Loucy (cell line): ENCODE results near the gene DDX39A.

Source experiments
- H2AFZ ChIP-seq: fragments of 200-600 bp; sonication (generic); 2 replicates; pipeline ENCODE4 v1.6.0; 2016; ENCODE audit warnings: antibody characterized with exemption, mild to moderate bottlenecking, low read length, moderate library complexity
- H3F3A ChIP-seq: fragments of 200-600 bp; 2 replicates; pipeline ENCODE4 v1.6.0; 2016; ENCODE audit warnings: antibody characterized with exemption, low read depth, mild to moderate bottlenecking
- H3K27me3 ChIP-seq: fragments of 200-600 bp; sonication (generic); 2 replicates; pipeline ENCODE4 v1.6.1; 2014; ENCODE audit warnings: low read length, mild to moderate bottlenecking; ENCODE audit not compliant: insufficient read depth, poor library complexity, severe bottlenecking
- H3K36me3 ChIP-seq: fragments of 200-600 bp; sonication (generic); 2 replicates; pipeline ENCODE4 v1.6.1; 2016; ENCODE audit warnings: low read length; ENCODE audit not compliant: insufficient read depth
- H3K4me1 ChIP-seq: fragments of 200-600 bp; sonication (generic); 2 replicates; pipeline ENCODE4 v1.5.1; 2014; ENCODE audit warnings: low read length, mild to moderate bottlenecking; ENCODE audit not compliant: insufficient read depth, poor library complexity, severe bottlenecking
- H3K4me2 ChIP-seq: fragments of 200-600 bp; sonication (generic); 2 replicates; pipeline ENCODE4 v1.6.0; 2014; ENCODE audit warnings: antibody characterized with exemption, low read length, low read depth, mild to moderate bottlenecking; ENCODE audit not compliant: poor library complexity, severe bottlenecking
- H3K4me3 ChIP-seq: fragments of 200-600 bp; sonication (generic); 2 replicates; pipeline ENCODE4 v1.5.1; 2014; ENCODE audit warnings: low read length, mild to moderate bottlenecking, mixed read lengths; ENCODE audit not compliant: poor library complexity, severe bottlenecking
- H3K79me2 ChIP-seq: fragments of 200-600 bp; sonication (generic); 2 replicates; pipeline ENCODE4 v1.6.1; 2014; ENCODE audit warnings: low read length; ENCODE audit not compliant: insufficient read depth
- H3K9ac ChIP-seq: fragments of 200-600 bp; sonication (generic); 2 replicates; pipeline ENCODE4 v1.6.0; 2014; ENCODE audit warnings: mild to moderate bottlenecking, low read depth, low read length, moderate library complexity; ENCODE audit not compliant: poor library complexity, severe bottlenecking
- H3K9me2 ChIP-seq: fragments of 200-600 bp; sonication (generic); replicated peaks from 2 replicates; pipeline ENCODE4 v1.6.1; 2016; ENCODE audit warnings: low read depth, low read length, mixed read lengths
- H3K9me3 ChIP-seq: fragments of 200-600 bp; sonication (generic); 2 replicates; pipeline ENCODE4 v1.6.1; 2014; ENCODE audit warnings: mild to moderate bottlenecking, antibody characterized with exemption, low read length, low read depth; ENCODE audit not compliant: insufficient read depth
- H4K20me1 ChIP-seq: fragments of 200-600 bp; sonication (generic); 2 replicates; pipeline ENCODE4 v1.6.0; 2014; ENCODE audit warnings: antibody characterized with exemption, low read length, mild to moderate bottlenecking; ENCODE audit not compliant: insufficient read depth, poor library complexity, severe bottlenecking
- EZH2phosphoT487 ChIP-seq: fragments of 200-600 bp; IDR thresholded peaks from 2 replicates; pipeline ENCODE4 v1.6.1; 2018; ENCODE audit warnings: antibody characterized with exemption, mild to moderate bottlenecking, moderate library complexity, borderline replicate concordance
- TF ChIP-seq, protein P1 (sequence below): fragments of 200-600 bp; sonication (generic); conservative IDR thresholded peaks from 2 replicates; pipeline ENCODE4 v1.5.1; 2014; ENCODE audit warnings: mild to moderate bottlenecking, antibody characterized with exemption, low read length

Gene DDX39A

DNA sequence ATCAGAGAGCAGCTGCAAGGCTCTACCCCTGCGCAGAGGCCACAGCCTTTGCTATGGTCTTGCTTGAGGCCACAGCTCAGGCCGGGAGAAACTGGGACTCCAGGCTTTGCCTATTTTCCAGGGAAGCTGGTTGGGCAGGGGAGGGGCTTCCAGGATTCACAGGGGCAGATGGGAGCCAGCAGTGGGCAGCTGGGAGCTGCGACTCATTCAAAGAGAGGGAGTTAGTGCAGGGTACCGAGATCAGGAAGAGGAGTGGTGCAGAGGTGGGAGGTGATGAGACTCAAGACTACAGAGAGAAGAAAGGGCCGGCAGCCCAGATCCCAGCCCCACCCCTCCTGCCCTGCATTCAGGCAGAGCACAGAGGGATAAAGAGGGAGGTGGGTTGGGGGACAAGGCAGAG, 25.8 kb downstream of the DDX39A start:
- no peak overlapping the region for H3K4me3 ChIP-seq
- no peak for TF ChIP-seq EZH2phosphoT487
- TF ChIP-seq, protein P1, sequence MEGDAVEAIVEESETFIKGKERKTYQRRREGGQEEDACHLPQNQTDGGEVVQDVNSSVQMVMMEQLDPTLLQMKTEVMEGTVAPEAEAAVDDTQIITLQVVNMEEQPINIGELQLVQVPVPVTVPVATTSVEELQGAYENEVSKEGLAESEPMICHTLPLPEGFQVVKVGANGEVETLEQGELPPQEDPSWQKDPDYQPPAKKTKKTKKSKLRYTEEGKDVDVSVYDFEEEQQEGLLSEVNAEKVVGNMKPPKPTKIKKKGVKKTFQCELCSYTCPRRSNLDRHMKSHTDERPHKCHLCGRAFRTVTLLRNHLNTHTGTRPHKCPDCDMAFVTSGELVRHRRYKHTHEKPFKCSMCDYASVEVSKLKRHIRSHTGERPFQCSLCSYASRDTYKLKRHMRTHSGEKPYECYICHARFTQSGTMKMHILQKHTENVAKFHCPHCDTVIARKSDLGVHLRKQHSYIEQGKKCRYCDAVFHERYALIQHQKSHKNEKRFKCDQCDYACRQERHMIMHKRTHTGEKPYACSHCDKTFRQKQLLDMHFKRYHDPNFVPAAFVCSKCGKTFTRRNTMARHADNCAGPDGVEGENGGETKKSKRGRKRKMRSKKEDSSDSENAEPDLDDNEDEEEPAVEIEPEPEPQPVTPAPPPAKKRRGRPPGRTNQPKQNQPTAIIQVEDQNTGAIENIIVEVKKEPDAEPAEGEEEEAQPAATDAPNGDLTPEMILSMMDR, result no peak
- H3K9me2 ChIP-seq, result no peaks in the 10 kb centered on the region
- peaks cover 3% of the 10 kb centered on the region for H3K4me1 ChIP-seq
- H4K20me1 ChIP-seq, result no peaks in the 10 kb centered on the region
- H3K27me3 ChIP-seq, result no peaks in the 10 kb centered on the region
- no peaks in the 10 kb centered on the region for H3F3A ChIP-seq
- H3K9ac ChIP-seq, result no peak overlapping the region
- no peak overlapping the region for H3K4me2 ChIP-seq
- no peak overlapping the region for H2AFZ ChIP-seq
- no peaks in the 10 kb centered on the region for H3K9me3 ChIP-seq
- peaks cover 29% of the 10 kb centered on the region; the same call in 1 of the 2 replicates for H3K36me3 ChIP-seq
- no peaks in the 10 kb centered on the region for H3K79me2 ChIP-seq

GRCh38 chr19:14391156-14391821, 27.9 kb downstream of the DDX39A start:
- H3K4me3 ChIP-seq, result no peak overlapping the region
- H3K4me1 ChIP-seq, result peaks cover 3% of the 10 kb centered on the region
- TF ChIP-seq EZH2phosphoT487, result no peak
- TF ChIP-seq, protein P1, result no peak
- H3K4me2 ChIP-seq, result no peak overlapping the region
- H2AFZ ChIP-seq, result no peak overlapping the region
- H3K27me3 ChIP-seq, result no peaks in the 10 kb centered on the region
- H3K79me2 ChIP-seq, result no peaks in the 10 kb centered on the region; the same call in 1 of the 2 replicates
- H4K20me1 ChIP-seq, result no peaks in the 10 kb centered on the region
- no peaks in the 10 kb centered on the region for H3K9me3 ChIP-seq
- H3K9ac ChIP-seq, result no peak overlapping the region
- peaks cover 24% of the 10 kb centered on the region; the same call in 1 of the 2 replicates for H3K36me3 ChIP-seq
- no peaks in the 10 kb centered on the region for H3F3A ChIP-seq
- H3K9me2 ChIP-seq, result no peaks in the 10 kb centered on the region

DNA sequence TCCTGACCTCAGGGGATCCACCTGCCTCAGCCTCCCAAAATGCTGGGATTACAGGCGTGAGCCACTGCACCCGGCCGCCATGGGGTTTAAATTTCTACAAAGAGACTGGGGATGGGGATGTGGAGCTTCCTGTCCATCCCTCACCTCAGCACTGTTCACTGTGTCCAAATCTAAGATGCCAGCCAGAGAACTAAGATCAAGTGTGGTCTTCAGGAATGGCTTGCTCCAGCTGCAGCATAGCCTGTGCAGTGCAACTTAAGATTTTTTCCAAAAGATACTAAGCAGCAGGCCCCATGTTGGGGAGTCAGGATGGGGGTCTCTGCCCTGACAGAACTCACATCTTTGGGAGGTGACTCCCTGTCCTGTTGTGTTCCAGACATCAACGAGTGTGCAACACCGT, 28.6 kb downstream of the DDX39A start:
- no peak overlapping the region for H2AFZ ChIP-seq
- H3K9me2 ChIP-seq, result no peaks in the 10 kb centered on the region
- no peak overlapping the region for H3K9ac ChIP-seq
- peaks cover 5% of the 10 kb centered on the region for H3K4me1 ChIP-seq
- H3K27me3 ChIP-seq, result no peaks in the 10 kb centered on the region
- no peak overlapping the region for H3K4me2 ChIP-seq
- no peaks in the 10 kb centered on the region for H3F3A ChIP-seq
- no peaks in the 10 kb centered on the region for H4K20me1 ChIP-seq
- no peaks in the 10 kb centered on the region for H3K9me3 ChIP-seq
- no peak overlapping the region for H3K4me3 ChIP-seq
- peaks cover 24% of the 10 kb centered on the region; the same call in 1 of the 2 replicates for H3K36me3 ChIP-seq
- TF ChIP-seq EZH2phosphoT487, result no peak
- TF ChIP-seq, protein P1, result no peak
- peaks cover 7% of the 10 kb centered on the region for H3K79me2 ChIP-seq
